Measurements from ENCODE around the gene FAM204A.

FAM204A gene

DNA sequence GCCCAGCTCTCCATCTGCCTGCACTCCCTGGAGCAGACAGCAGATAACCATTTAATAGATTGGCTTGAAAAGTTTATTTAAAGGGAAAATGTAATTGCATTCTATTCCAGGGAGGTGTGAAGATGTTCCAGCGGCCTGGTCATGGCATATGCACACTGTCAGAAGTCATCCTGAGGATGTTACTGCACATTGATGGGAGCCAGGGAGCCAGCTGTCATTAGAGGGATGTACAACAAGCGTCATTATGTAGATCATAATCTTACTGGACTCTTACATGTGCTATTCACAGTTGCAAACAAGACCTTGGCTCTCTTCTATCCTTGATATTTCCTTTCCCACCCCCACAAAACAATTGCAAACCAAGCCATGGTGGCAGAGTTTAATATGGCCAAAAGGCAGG, 65.4 kb downstream of the FAM204A start:
- DNase-seq, result no peak

DNA sequence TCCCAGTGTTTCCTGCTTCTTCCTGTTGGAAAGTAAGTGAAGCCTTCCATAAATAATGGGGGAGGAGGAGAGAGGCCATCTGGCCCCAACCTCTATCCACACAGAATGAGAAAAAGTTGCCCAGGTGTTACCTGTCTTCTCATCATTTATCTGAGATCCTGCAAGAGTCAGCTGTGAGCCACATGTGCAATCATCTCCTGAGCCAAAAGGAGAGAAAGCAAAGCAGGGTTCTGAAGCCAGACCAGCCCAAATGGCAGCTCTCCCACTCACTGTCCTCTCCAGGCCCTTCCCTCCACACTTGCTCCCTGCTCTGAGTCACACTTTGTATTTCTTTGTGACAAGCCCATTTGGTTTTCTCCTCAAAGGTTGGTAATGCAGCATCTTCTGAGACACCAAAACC, 65.9 kb downstream of the FAM204A start:
- no peak for DNase-seq

DNA sequence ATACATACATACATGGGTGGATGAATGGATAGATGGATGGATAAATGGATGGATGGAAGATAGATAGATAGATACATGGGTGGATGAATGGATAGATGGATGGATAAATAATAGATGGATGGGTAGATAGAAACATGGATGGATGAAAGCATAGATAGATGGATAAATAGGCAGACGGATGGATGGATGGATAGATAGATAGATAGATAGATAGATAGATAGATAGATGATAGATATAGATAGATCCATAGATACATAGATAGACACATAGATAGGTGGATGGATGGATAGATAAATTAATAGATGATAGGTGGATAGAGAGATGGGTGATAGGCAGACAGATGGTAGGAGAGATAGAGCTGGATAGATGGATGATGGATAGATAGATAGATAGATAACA, 68.5 kb downstream of the FAM204A start:
- DNase-seq, result no peak

DNA sequence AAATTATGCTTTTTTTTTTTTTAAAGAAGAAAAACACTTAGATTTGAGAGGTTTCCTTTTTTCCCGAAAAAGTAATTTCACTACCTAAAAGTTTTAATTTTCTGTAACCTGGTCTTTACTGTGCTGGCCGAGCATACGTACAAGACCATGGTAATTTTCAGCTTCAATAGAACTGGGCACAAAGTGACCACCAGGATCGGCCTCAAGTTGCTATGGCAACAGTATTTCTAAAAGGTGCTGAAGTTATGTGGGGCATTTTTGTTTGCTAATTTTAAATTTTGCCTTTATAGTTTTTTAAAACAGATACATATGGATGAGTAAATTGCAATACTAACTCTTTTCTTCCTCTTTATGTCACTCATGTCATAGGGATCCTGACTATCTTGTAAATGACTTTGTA, 69.4 kb downstream of the FAM204A start:
- no peak for DNase-seq

DNA sequence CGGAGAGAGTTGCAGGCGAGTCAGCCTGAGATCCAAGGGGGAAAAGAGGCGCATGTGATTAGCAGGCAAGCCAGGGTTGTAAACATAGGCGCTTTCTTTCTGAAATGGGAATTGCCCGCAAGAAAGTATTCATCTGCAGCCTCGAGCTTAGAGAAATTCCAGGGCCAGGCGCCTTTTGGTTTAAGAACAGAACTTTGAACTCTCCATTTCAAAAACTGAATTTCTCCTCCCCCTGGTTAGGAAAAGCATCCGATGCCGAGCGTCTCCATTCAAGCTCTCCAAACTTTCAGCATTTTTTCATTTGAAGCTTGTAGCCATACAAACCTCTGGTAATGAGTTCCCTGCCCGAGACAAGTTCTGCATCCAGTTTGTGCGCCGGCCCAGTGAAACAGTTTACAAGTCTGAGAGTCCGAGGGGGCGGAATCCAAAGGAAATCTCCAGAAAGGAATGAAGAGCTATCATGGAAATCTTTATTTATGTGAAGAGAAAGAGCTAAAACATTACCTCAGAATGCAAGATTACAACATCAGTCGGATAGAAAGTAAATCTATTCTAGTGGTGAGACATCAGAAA, 69.9 kb downstream of the FAM204A start:
- DNase-seq, result no peak

DNA sequence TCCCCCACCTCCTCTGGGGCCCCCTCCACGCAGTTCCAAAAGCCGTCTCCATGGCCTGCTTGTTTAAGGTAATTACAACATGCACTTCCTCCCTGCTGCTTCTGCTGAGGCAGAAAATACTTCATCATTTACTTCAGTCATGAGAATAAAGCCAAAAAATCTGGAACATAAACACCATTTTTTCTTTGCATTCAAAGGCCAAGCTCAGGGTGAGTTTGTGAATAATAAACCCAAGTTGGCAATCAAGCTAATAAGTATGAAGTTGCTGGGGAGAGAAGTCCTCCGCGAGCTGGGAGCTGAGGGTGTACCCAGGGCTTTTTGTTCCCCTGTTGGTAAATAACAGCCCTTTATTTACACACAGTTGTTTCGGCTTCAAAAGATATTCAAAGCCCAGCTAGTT, 70.5 kb downstream of the FAM204A start:
- no peak for DNase-seq

DNA sequence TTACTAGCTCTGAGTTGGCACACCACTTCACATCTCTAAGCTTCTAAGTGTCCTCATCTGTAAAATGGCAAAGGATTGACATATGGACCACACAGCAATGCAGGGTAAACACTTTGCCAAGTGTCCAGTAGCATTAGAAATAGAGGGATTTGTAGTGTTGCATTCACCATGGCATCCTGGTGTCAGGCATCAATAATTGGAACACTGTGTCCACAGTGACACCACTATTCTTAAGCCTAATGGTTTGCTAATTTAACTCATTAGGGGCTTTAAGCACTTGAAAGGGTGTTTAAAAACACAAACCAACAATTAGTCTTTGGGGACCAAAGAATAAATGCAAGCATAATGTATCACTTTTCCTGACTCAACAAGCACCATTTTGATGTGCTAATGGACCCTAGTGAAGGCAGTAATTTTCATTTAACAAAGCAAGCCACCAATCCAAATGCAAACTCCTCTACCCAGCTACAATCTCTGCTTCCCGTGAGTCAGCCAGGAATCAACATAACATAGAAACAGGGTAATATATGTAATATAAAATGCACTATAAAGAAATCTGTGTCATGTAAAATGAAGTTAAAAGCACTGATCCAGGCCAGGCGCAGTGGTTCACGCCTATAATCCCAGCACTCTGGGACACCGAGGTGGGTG, 75.9 kb downstream of the FAM204A start:
- DNase-seq, result no peak

DNA sequence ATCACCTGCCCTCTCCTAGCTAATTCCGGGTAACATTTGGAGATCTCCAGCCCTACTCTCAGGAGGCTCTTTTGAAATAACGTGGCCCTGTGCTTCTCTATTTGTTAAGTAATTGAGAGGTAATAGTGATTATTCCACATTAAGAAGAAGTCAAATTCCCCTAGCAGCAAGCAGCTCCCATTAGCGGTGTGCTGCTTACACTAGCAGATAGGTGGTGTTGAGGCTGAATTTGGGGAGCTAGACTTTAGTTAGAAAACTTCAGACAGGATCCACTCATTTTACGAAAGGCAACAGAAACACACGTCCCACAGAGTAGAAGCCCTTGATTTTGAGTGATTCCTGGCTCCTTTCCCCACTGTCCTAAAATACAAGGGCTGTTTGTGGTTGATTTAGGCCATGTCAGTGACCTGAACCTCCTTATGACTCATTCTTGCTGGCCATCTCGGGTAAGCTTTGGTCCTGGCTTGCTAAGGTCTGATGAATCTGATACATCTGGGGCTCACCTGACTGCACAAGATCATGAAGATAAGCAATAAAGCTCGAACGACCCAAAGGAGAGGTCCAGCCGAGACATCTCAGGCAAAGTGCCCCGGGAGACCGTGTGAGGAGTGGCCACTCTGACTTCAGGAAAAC, 77.2 kb downstream of the FAM204A start:
- no peak for DNase-seq

DNA sequence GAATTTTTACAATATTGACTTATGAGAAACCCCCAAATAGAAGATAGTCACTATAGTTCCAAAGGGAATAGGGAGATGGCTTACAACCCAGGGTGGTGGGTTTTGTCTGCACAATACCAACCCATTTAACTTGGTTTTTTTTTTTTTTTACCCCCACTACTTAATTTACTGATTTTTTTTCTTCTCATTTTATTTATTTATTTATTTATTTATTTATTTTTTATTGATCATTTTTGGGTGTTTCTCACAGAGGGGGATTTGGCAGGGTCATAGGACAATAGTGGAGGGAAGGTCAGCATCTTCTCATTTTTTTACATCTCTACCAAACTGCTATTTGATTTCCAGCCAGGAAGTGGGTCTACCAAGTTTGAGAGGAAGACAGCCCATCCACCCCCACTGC, 77.9 kb downstream of the FAM204A start:
- no peak for DNase-seq

DNA sequence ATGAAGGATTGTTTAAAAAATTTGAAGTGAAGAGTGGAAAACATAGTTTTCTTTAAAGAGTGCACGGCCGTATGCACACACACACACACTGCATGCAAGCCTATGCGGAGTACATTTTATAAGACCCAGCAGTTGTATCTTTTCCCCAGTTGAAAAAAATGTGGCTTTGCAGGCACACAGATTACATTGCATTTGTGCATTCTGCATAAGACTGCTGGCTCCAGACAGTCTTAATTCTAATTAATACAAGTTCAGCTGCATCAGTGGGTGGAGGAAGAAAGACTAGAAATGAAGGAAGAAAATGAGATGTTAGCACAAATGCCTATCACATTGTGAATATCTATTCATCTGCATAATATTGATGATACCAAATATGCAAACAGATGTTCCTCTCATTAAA, 79.6 kb downstream of the FAM204A start:
- no peak for DNase-seq

DNA sequence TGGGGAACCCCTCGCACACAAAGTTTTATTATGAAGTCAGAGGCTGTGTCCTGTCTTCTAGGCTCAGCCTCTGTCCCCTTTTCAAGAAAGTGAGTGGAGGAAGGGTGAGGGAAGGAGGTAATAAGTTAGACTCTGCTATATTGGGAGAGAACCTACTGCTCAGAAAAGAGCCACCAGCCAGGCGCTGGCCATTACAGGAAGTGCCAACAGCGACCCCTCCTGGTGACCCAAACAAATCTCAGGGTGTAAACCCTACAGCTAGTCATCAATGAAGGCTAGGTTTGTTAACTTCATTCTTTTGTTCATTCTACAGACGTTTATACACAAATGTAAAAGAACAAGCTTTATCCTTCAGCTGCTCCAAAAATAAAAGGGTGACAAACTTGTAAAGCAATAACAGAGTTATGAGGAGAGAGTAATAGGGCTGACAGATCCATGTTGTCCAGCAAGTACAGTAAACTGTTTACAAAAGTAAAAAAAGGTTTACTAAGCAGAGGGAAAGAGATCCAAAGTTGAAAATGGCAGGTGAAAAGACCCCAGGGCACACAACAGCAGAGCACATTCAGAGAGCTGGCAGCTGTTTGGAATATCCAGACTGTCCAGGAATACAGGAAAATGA, 82.7 kb downstream of the FAM204A start:
- DNase-seq, result peak; percentile 7

DNA sequence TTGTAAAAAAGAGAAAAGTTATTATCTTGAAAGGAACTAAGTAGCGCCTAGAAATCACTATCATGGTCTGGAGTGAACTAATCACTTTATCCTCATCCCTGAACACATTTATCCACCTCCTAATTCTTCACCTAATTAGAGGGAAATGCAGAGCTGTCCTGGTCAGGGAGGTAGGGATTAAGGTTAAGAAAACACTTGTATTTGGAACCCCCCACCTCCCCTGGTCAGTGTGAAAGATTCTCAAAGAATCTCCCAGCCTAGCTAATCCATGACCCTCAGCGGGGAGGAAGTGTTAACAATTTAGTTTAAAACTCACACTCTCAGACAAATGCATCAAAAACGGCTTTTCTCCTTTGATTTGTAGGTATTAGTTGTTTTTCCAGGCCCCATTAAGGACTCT, 83.8 kb downstream of the FAM204A start:
- no peak for DNase-seq

DNA sequence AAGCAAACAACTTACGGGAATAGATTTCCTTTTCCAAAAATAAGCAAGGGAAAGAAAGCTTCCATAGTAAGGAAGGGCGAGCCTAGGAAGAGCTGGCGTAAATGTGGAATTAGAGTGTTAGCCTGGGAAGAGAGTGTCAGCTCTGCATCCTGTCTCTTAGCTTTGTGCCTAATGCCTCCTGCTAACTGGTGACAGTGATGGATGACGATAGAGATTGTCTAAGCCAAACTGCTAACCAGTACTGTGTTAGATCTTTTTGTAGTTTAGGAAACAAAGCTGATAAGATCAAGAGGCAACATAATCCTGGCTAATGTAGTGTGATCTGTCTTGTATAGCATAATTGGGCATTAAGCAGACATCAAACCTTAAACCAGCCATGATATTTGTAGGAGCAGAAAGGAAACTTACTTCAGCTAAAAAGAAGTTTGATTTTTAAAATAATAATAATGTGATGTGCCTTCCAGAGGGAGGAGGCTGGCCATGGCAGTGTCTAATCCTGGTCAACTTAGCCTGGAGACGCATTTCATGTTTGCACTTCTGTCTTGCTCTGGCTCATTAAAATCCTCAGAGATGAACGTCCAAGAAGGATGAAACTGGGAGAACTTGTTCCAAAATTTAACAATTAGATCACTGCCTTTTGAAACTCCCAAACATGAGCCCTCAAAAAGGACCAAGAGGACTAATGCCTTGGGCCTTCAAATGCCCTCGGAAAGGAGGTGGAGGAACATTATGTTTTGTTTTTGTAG, 85.1 kb downstream of the FAM204A start:
- no peak for DNase-seq

DNA sequence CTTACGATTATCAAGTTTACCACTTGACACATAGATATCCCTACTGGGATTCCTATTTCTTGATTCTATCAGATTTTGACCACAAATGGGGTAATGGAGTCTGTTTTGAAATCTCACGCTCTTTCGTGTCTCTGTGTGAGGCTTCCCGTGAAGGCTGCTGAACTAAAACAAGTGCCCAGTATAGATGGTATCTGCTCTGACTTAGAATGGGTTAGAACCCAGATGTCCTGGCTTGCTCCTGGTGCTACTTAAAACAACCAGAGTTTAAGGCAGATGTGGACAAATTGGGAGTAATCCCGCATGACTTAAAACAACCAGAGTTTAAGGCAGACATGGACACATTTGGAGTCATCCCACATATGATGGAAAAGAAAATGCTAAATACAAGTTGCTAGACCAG, 85.9 kb downstream of the FAM204A start:
- no peak for DNase-seq

DNA sequence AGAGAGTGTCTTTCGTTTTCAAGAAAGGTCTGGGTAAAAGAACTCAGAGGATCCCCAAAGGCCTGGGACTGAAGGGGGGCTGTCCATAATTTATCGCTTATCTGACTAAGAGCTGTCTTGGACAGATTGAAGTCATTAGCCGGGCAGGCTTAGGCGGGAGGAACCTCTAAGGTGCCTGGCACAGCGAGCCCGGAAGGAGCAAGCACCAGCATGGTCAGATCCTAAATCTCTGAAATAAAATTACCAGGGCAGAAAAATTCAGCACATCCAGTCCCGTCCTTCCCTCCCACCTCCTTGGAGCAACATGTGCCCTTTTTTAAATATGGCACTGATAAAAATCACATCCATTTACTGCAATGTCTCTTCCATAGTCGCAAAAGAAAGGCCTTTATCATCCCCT, 86.8 kb downstream of the FAM204A start:
- no peak for DNase-seq

DNA sequence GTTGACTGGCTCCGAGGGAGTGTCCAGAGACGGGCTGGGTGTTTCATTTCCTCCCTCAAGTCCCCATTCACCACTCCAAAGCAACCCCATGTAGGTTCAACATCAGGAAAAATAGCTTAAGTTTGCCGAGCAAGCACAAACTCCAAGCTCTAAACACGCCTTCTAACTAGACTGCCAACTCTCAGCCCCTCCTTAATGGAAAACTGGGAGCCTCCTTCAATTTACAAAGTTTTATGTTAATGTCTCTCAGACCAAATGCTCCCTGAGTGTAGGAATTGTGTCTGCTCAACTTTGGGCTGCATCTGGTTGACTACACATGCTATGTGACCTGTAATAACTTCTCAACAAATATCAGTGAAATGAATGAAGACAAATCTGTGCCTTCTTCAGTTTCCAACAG, 87.5 kb downstream of the FAM204A start:
- no peak for DNase-seq

DNA sequence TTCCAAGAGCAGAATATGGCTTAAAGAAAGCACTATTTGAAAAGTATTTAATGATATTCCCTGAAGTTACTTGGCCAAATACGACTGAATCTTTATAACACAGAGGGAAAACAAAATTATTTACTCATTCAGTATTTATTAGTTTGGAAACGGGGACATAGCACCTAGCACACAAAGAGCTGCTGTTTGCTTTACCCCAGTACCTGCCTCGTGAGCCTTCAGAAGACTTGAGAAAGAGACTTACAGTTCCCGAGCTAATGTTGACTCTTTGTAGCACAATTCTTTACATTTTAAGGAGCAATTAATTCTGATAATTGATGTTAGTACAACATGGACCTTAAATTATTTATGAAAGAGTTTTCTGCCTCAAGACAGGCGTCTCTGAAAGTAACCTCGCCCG, 88.7 kb downstream of the FAM204A start:
- no peak for DNase-seq

DNA sequence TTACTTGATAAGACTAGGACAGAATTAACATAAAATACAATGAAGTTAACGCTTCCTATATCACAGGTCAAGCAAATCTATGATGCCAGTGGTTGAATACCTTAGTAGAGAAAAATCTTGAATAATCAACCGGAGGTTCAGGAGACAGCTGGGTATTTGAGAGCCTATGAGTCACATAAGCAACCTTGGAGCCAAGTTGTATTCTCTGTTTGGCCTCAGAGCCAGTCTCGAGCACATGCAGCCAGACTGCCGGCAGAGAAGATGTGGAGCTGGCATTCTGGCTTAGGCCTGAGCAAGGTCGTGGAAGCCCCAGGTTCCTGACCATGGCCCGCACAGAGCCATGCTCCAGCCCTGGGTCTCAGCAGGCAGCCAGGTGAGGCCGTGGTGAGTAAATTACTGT, 90.3 kb downstream of the FAM204A start:
- DNase-seq, result no peak

DNA sequence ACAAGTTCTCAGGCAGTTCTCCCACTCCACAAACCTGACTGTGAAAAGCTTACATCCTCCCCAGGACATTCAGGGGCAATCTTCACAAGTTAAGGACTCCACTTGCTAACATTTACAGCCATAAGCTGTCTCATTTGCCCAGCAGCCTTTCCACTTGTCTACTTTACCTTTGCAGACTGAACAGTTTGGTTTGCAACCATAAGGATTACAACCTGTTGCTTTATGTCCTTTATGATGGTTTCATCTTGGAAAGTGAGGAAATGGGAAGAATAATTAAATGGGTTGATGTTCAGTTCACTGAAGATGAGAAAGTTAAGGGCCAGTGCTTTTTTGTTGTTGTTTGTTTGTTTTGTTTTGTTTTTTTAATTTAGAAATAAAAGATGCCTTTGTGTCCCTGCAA, 92.4 kb downstream of the FAM204A start:
- DNase-seq, result no peak
